HG02571 (cell line): Measurements from ENCODE around the gene E2F1.
"Not testable (repeated sequence)": the region's sequence is repeated elsewhere in the genome, so short reads cannot be mapped to it uniquely, and the experiment has no call there.

Experiments used
- ATAC-seq: cut with Tn5 transposase; IDR thresholded peaks from one replicate; pipeline ENCODE4 v1.9.1; 2021; ENCODE audit warnings: mild to moderate bottlenecking, moderate library complexity; ENCODE audit not compliant: unreplicated experiment

The E2F1 gene

DNA sequence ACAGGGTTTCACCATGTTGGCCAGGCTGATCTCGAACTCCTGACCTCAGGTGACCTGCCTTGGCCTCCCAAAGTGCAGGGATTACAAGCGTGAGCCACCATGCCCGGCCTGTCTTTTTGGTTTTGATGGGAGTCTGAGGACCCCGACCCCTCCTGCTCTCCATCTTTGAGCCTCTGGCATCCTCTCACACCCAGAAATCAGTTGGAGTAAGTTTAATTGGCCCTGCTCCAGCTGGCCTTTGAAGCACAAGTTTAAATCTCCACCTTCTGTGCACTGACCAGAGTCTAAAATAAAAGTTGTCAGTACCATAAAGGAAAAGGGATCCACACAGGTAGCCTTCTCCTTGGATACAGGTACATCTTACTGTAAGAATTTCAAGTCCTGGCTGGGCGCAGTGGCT lies 40.0 kb downstream of the E2F1 start:
- ATAC-seq: no peak

DNA sequence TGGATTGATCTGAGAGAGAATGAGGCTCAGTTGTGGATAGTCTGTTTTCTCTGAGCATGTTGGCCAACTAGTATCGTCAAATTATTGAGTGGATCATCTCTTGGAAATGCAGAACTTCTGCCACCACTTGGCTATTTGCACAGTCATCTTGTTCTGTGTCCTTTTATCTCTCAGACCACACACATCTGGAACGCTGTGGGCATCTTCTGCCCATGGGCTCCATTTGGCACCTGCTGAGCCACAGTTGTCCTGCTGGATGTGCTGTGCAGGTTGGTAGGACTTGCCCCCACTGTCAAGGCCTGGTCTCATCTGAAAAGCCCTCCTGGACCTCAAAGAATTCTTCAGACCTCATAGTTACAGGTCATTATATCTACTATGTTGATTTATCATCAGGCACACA lies 40.8 kb downstream of the E2F1 start:
- ATAC-seq: no peak

DNA sequence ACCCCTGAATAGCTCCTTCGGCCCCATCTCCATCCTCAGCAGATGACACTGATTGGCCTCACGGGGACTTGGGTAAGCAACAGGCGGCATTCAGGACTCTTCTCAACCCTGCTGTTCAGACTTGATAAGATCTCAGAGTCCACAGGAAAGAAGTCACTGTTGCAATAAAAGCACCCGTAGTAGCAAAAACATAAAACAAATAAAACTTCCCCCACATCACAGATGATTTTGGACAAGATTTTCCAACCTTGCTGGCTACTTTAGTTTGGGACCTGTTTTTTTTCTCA lies 41.2 kb downstream of the E2F1 start:
- no peak for ATAC-seq

DNA sequence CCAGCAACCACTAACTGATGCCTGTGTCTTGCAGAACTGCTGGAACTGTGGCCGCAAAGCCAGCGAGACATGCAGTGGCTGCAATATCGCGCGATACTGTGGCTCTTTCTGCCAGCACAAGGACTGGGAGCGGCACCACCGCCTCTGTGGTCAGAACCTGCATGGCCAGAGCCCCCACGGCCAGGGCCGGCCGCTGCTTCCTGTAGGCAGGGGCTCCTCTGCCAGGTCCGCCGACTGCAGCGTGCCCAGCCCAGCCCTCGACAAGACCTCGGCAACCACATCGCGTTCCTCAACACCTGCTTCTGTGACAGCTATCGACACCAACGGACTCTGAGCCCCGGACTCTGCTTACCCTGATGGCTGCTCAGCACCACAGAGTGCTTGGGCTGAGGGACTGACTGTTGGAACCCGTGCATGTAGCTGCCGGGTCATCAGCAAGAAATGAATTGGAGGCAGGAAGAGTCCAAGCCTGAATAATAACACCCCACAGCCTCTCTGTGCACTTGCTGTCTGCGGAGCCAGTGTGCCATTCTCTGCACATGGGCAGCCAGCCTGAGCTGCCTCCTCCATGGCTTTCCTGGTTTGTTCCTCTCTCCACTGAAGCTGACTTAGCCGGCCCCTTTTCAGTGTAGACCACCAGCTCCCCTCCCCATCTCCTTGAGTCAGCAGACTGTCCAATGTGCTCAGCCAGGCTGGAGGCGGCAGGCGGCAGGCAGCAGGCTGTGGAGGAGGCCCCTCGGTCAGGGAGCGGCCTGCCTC lies 41.7 kb downstream of the E2F1 start:
- no peak for ATAC-seq

DNA sequence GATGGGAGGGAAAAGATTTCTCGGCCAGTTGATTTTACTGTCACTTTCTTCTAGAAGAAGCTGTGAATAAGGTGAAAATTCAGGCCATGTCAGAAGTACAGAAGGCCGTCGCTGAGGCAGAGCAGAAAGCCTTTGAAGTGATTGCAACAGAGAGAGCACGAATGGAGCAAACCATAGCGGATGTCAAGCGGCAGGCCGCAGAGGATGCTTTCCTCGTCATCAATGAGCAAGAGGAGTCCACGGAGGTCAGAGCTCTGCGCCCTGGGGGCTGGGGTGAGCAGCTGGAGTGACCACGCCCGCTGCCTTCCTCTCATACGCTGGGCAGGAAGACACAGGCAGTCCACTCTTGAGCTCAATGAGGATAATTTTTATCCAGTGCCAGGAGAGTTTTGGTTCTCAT lies 45.9 kb downstream of the E2F1 start:
- no peak for ATAC-seq

DNA sequence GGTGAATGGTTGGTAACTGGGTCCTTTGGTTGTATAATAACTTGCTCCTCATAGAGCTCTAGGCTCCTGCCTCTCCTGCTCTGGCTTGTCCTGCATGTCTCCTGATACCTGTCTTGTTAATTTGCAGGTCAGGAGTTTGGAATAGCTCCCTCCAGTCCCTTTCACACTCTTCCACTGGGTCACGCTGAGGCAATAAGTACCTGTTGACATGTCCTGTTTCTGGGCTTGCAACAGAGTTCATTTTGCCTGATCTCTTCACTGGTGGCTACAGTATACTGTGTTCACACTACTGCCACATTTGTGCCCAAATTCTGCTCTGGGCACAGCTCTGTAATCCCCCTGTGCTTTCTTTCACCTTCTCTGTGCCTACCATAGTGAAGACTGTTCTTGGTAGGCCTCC lies 49.4 kb downstream of the E2F1 start:
- no peak for ATAC-seq

DNA sequence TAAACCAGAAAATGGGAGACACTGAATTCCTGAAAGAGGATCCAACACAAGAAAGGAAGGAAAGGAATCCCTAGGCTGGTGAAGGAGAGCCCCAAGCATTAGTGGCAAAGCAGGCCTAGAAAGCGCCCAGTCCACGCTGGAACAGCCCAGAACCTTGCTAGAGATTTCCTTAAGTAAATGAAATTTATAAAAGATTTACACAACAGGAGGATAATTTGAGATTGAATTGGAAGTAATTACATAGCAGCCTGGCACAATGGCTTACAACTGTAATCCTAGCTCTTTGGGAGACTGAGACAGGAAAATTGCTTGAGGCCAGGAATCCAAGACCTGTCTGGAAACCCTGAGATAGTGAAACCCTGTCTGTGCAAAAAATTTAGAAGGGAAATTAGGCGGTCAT lies 50.8 kb downstream of the E2F1 start:
- ATAC-seq: no peak

DNA sequence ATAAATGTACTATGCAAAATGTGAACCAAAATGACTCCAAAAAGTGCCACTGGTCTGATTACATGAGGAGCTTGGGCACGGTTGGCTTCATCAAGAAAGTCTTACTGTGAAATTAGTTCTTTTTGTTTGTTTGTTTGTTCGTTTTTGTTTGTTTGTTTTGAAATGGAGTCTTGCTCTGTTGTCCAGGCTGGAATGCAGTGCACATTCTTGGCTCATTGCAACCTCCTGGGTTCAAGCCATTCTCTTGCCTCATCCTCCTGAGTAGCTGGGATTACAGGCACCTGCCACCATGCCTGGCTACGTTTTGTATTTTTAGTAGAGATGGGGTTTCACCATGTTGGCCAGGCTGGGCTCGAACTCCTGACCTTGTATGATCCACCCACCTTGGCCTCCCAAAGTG lies 54.3 kb downstream of the E2F1 start:
- not testable (repeated sequence) for ATAC-seq

DNA sequence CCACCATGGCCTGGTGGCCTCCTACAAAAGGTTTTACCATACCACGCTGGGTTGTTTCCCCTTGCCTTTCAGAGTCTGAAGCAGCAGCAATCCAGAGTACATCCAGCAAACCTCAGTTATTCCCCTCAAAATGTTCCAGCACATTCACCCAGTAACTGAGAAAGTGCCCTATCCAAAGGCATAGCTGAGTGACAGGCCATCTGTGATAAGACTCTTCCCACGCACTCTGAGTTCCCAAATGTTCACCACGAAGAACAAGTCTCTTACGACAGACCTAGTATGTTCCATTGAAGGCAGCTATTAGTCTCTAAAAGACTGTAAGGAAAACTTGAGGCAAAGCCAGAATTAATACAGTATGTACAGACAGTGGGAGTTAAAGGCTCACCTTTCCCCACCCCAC lies 55.7 kb downstream of the E2F1 start:
- no peak for ATAC-seq

DNA sequence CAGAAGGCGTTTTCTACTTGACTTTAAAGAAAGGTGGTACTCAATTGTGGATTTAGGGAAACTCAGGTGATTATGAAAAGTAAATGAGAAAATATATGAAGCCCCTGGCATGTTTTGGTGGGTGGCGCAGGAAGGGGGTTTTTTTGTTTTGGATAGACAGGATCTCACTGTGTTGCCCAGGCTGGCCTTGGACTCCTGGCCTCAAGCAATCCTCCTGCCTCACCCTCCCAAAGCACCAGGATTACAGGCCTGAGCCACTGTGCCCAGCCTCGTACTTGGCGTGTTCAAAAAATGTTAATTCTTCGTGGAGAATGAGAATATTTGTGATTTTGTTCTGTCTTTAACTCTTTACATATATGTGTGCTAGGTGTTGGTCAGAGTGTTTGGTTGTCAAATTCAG lies 56.2 kb downstream of the E2F1 start:
- no peak for ATAC-seq

DNA sequence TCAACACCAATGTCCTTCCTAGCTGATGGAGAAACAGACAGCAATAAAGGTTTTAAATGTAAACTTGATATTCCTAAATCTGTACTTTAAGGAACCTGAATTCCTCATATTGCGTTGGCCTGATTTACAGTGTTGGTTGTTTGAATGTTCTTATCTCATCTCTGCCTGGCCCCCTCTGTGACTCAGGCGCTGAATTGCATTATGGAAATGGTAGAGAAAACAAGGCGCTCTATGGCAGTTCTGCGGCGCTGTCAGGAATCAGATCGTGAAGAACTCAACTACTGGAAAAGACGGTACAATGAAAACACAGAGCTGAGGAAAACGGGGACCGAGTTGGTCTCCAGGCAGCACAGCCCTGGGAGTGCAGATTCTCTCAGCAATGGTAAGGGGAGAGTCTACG lies 56.7 kb downstream of the E2F1 start:
- ATAC-seq: no peak

DNA sequence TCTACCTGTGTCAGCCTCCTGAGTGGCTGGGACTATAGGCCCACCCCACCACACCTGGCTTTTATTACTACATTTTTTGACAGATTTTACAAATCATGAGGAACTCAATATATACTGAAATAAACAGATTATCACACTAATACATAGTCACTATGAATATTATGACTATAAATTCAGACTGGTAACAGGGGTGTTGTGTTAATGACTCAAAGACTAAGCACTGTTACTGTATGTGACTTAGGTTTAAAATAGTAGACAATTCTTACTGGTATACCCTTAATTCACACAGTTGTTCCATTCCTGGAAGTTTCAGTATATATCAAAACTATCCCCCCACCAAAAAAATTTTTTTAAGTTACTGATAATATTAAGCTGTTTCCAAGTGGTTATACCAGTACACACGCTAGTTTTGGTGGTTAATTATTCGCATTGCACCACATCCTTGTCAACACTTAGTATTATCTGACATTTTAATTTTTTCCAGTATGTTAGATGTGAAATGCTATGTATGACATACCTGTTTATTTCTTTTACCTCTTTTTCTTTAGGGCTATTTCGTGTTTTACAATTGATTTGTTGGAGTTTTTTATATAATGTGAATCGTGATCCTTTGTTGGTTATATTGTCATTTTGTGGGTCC lies 58.5 kb downstream of the E2F1 start:
- no peak for ATAC-seq

DNA sequence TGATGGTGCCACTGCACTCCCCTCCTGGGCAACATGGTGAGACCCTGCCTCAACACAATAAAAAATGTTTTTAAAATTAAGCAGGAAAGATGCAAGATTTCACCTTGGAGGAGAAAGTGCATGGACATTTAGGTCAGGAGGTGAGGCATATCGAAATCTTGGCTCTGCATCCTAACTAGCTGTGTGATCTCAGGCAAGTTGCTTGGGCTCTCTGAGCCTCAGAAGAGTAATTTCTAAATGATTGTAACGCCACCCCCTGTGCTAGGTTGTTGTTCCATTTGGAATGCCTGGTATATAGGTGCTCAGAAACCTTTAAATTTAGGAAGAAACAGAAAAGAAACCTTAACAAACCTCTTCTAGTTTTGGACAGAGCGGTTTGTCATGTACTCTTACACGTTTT lies 60.0 kb downstream of the E2F1 start:
- no peak for ATAC-seq
